HepG2 (cell line): ENCODE measurements around the gene TTF2.

Source experiments
- CTCF ChIP-seq: sonication (generic); formaldehyde crosslinking; IDR thresholded peaks from 2 replicates; pipeline ENCODE4 v1.5.0; 2020; ENCODE audit warnings: mild to moderate bottlenecking, missing genetic modification reagents, moderate library complexity
- EZH2 ChIP-seq: conservative IDR thresholded peaks from 2 replicates; pipeline ENCODE4 v1.6.1; 2012; ENCODE audit warnings: mild to moderate bottlenecking, low read depth, low read length, moderate library complexity
- NR2F6 ChIP-seq, 2 experiments: IDR thresholded peaks; 2 replicates each; pipeline ENCODE4 v1.6.1; 2016; ENCODE audit warnings: antibody characterized with exemption in 1 of 2, mild to moderate bottlenecking in 1 of 2
- SAFB2 ChIP-seq: sonication (generic); formaldehyde crosslinking; IDR thresholded peaks from 2 replicates; pipeline ENCODE4 v1.5.1; 2020; ENCODE audit warnings: missing genetic modification reagents, low read depth, mild to moderate bottlenecking, borderline replicate concordance
- SRSF1 ChIP-seq: fragments of 200-400 bp; formaldehyde crosslinking; optimal IDR thresholded peaks from 2 replicates; pipeline ENCODE3; 2017; ENCODE audit warnings: mild to moderate bottlenecking, low read depth, low read length, moderate library complexity
- TCF7L2 ChIP-seq: IDR thresholded peaks from 2 replicates; pipeline ENCODE4 v1.6.1; 2011; ENCODE audit warnings: mild to moderate bottlenecking, low read depth, low read length, moderate library complexity
- ZBTB20 ChIP-seq: sonication (generic); formaldehyde crosslinking; IDR thresholded peaks from 2 replicates; pipeline ENCODE4 v1.8.1; 2023; ENCODE audit warnings: missing genetic modification reagents, low read depth, mild to moderate bottlenecking, borderline replicate concordance

GRCh38 chr1:117059678-117060440, at the start of gene TTF2:
- TF ChIP-seq SAFB2 (CRISPR knock-in tag), result no peak
- no peak for TF ChIP-seq TCF7L2
- TF ChIP-seq ZBTB20, result no peak
- peak; percentile 35; the same call in 1 of the 2 replicates for TF ChIP-seq CTCF (CRISPR knock-in tag)
- no peak for TF ChIP-seq EZH2
- 0 out of 2 replicates have a peak, but pooled peaks have one; percentile 16 for TF ChIP-seq NR2F6 (IDR thresholded peaks at IDR 0.05)
- TF ChIP-seq NR2F6 (CRISPR knock-in tag; IDR thresholded peaks at IDR 0.05), result no peak
- TF ChIP-seq SRSF1, result peak; percentile 37
